DOHH2 (cell line): Measurements from ENCODE around the gene CEP20.

Experiments
- EZH2phosphoT487 ChIP-seq: fragments of 200-600 bp; sonication (generic); IDR thresholded peaks from 2 replicates; pipeline ENCODE4 v1.6.1; 2017; ENCODE audit warnings: borderline replicate concordance, mild to moderate bottlenecking, antibody characterized with exemption, low read length, moderate library complexity, mixed read lengths
- TF ChIP-seq, protein P1 (sequence below): fragments of 200-600 bp; sonication (generic); IDR thresholded peaks from one replicate; pipeline ENCODE4 v1.5.1; 2014; ENCODE audit warnings: antibody characterized with exemption, mild to moderate bottlenecking, low read depth, low read length; ENCODE audit not compliant: poor library complexity, severe bottlenecking

GRCh38 chr16:15855704-15856003 lies 32.7 kb downstream of the CEP20 start:
- TF ChIP-seq, protein P1, sequence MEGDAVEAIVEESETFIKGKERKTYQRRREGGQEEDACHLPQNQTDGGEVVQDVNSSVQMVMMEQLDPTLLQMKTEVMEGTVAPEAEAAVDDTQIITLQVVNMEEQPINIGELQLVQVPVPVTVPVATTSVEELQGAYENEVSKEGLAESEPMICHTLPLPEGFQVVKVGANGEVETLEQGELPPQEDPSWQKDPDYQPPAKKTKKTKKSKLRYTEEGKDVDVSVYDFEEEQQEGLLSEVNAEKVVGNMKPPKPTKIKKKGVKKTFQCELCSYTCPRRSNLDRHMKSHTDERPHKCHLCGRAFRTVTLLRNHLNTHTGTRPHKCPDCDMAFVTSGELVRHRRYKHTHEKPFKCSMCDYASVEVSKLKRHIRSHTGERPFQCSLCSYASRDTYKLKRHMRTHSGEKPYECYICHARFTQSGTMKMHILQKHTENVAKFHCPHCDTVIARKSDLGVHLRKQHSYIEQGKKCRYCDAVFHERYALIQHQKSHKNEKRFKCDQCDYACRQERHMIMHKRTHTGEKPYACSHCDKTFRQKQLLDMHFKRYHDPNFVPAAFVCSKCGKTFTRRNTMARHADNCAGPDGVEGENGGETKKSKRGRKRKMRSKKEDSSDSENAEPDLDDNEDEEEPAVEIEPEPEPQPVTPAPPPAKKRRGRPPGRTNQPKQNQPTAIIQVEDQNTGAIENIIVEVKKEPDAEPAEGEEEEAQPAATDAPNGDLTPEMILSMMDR = no peak
- TF ChIP-seq EZH2phosphoT487 = no peak
